OCI-LY1 (cell line): ENCODE measurements around the gene RYR3.

Experiments
- H2AFZ ChIP-seq: fragments of 200-600 bp; sonication (generic), shearing (Covaris generic); 2 replicates; pipeline ENCODE4 v1.6.0; 2014; ENCODE audit warnings: antibody characterized with exemption, mild to moderate bottlenecking, low read length
- H3F3A ChIP-seq: fragments of 200-600 bp; sonication (generic), shearing (Covaris generic); 2 replicates; pipeline ENCODE4 v1.6.0; 2014; ENCODE audit warnings: mild to moderate bottlenecking, antibody characterized with exemption, low read length, moderate library complexity; ENCODE audit not compliant: insufficient read depth
- H3K27ac ChIP-seq: fragments of 200-600 bp; sonication (generic); 2 replicates; pipeline ENCODE4 v1.5.1; 2014; ENCODE audit warnings: low read length, mixed run types, mild to moderate bottlenecking, low read depth; ENCODE audit not compliant: poor library complexity, severe bottlenecking
- H3K27me3 ChIP-seq: fragments of 200-600 bp; sonication (generic); 2 replicates; pipeline ENCODE4 v1.6.0; 2014; ENCODE audit warnings: antibody characterized with exemption, mild to moderate bottlenecking, low read length, moderate library complexity; ENCODE audit not compliant: insufficient read depth
- H3K36me3 ChIP-seq: fragments of 200-600 bp; sonication (generic); 2 replicates; pipeline ENCODE4 v1.6.1; 2014; ENCODE audit warnings: mild to moderate bottlenecking, antibody characterized with exemption, low read length, moderate library complexity, mixed read lengths; ENCODE audit not compliant: insufficient read depth
- H3K4me1 ChIP-seq: fragments of 200-600 bp; sonication (generic); 2 replicates; pipeline ENCODE4 v1.5.1; 2014; ENCODE audit warnings: mild to moderate bottlenecking, low read length, moderate library complexity; ENCODE audit not compliant: insufficient read depth, severe bottlenecking
- H3K4me2 ChIP-seq: fragments of 200-600 bp; sonication (generic), shearing (Covaris generic); 2 replicates; pipeline ENCODE4 v1.6.1; 2014; ENCODE audit warnings: low read length
- H3K4me3 ChIP-seq: fragments of 200-600 bp; sonication (generic); 2 replicates; pipeline ENCODE4 v1.5.1; 2014; ENCODE audit warnings: low read length, low read depth, mild to moderate bottlenecking, mixed read lengths; ENCODE audit not compliant: poor library complexity, severe bottlenecking
- H3K79me2 ChIP-seq: fragments of 200-600 bp; shearing (Covaris generic); 2 replicates; pipeline ENCODE4 v1.6.1; 2016; ENCODE audit warnings: mixed run types, low read length, mixed read lengths; ENCODE audit not compliant: insufficient read depth
- H3K9ac ChIP-seq: fragments of 200-600 bp; sonication (generic), shearing (Covaris generic); 2 replicates; pipeline ENCODE4 v1.6.1; 2014; ENCODE audit warnings: mild to moderate bottlenecking, low read length, mixed read lengths
- H3K9me2 ChIP-seq: fragments of 200-600 bp; sonication (generic), shearing (Covaris generic); 2 replicates; pipeline ENCODE4 v1.6.1; 2014; ENCODE audit warnings: low read depth, mild to moderate bottlenecking, low read length, mixed read lengths
- H3K9me3 ChIP-seq: fragments of 200-600 bp; shearing (Covaris generic); 2 replicates; pipeline ENCODE4 v1.6.1; 2014; ENCODE audit warnings: low read length, mixed read lengths
- H4K20me1 ChIP-seq: fragments of 200-600 bp; sonication (generic), shearing (Covaris generic); 2 replicates; pipeline ENCODE4 v1.6.0; 2016; ENCODE audit warnings: mild to moderate bottlenecking, low read length; ENCODE audit not compliant: insufficient read depth
- EZH2 ChIP-seq: fragments of 200-600 bp; sonication (generic), shearing (Covaris generic); IDR thresholded peaks from 2 replicates; pipeline ENCODE4 v1.8.0; 2017; ENCODE audit warnings: borderline replicate concordance, mixed run types, mild to moderate bottlenecking, antibody characterized with exemption, low read length, moderate library complexity, mixed read lengths
- TF ChIP-seq, protein P1 (sequence below): fragments of 200-600 bp; sonication (generic), shearing (Covaris generic); IDR thresholded peaks from 2 replicates; pipeline ENCODE4 v1.5.1; 2017; ENCODE audit warnings: mild to moderate bottlenecking, antibody characterized with exemption, low read length, moderate library complexity, mixed read lengths

RYR3 gene

DNA sequence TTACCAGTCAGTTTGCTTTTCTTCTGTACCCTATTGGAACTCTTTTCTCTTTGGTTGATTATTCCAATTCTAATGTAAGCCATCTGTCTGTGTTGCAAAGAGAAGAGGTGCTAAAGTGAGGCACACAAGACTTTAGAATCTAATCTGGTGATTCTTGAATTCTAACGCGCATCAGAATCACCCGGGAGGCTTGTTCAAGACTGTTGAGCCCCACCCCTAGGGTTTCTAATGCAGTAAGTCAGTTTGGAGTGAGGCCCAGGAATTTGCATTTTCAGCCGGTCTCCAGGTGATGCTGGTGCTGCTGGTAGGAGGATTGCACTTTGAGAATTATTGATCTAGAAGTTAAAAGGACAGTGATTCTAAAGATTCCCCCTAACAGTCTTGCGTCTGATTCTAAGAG lies 472.2 kb downstream of the RYR3 start:
- no peak overlapping the region for H3K4me2 ChIP-seq
- no peaks in the 10 kb centered on the region; the same call in 1 of the 2 replicates for H3K27me3 ChIP-seq
- H2AFZ ChIP-seq = no peak overlapping the region
- H3F3A ChIP-seq = no peaks in the 10 kb centered on the region
- no peak overlapping the region for H3K4me3 ChIP-seq
- H3K9ac ChIP-seq = no peak overlapping the region
- H3K9me2 ChIP-seq = no peaks in the 10 kb centered on the region
- no peaks in the 10 kb centered on the region for H3K4me1 ChIP-seq
- H3K9me3 ChIP-seq = no peaks in the 10 kb centered on the region
- H3K79me2 ChIP-seq = no peaks in the 10 kb centered on the region
- H3K27ac ChIP-seq = no peak overlapping the region
- H3K36me3 ChIP-seq = no peaks in the 10 kb centered on the region
- H4K20me1 ChIP-seq = no peaks in the 10 kb centered on the region
- TF ChIP-seq, protein P1, sequence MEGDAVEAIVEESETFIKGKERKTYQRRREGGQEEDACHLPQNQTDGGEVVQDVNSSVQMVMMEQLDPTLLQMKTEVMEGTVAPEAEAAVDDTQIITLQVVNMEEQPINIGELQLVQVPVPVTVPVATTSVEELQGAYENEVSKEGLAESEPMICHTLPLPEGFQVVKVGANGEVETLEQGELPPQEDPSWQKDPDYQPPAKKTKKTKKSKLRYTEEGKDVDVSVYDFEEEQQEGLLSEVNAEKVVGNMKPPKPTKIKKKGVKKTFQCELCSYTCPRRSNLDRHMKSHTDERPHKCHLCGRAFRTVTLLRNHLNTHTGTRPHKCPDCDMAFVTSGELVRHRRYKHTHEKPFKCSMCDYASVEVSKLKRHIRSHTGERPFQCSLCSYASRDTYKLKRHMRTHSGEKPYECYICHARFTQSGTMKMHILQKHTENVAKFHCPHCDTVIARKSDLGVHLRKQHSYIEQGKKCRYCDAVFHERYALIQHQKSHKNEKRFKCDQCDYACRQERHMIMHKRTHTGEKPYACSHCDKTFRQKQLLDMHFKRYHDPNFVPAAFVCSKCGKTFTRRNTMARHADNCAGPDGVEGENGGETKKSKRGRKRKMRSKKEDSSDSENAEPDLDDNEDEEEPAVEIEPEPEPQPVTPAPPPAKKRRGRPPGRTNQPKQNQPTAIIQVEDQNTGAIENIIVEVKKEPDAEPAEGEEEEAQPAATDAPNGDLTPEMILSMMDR = no peak
- no peak for TF ChIP-seq EZH2

DNA sequence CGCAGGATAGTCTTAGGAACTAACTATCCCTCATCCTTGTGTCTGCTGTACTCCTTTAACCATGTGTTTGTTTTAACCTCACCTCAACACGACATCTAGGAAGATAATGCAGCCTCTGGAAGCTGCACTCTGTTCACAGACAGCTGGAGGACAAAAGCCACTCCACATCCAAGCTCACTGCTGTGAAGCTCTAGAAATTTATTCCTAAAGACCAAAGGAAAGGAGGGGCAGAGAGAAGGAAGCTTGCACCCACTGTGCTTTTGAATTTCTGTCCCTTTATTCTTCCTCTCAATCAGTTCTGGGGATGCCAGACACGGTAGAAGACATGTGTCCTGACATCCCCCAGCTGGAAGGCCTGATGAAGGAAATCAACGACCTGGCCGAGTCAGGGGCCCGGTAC lies 474.6 kb downstream of the RYR3 start:
- Histone ChIP-seq H3K4me1 (no peaks in the 10 kb centered on the region), H3K4me2 (no peak overlapping the region), H3K27me3 (no peaks in the 10 kb centered on the region), H3K9me3 (no peaks in the 10 kb centered on the region), H3F3A (no peaks in the 10 kb centered on the region), H3K4me3 (no peak overlapping the region), H3K27ac (no peak overlapping the region), H3K36me3 (no peaks in the 10 kb centered on the region), H3K9ac (no peak overlapping the region), H3K79me2 (no peaks in the 10 kb centered on the region), H4K20me1 (no peaks in the 10 kb centered on the region), H2AFZ (no peak overlapping the region), H3K9me2 (no peaks in the 10 kb centered on the region)
- TF ChIP-seq, protein P1 = no peak
- no peak for TF ChIP-seq EZH2

DNA sequence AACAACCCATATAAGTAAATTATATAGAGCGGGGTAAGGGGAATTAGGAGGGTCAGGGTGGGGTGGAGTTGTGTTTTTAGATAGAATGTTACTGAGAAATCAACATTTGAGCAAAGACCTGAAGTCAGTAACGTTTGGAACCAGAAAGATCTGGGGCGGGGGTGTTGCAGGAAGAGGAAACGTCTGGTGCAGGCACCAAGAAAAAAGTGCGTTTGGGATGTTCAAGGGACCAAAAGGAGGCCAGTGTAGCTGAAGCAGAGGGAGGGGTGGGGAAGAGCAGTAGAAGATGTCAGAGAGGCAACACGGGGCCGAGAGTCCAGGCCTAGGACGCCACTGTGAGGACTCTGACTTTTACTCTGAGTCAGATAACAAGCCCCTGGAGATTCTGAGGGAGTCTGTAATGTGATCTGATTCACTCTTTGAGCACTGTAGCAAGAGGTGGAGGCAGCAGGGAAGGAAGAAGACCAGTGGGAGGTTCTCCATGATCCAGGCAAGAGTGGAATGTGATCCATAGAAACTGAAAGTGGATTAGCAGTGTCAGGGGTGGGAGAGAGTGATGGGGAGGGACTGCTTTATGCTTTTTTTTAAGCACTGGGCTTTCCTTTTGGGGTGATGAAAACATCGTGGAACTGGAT lies 478.3 kb downstream of the RYR3 start:
- TF ChIP-seq EZH2 = no peak
- TF ChIP-seq, protein P1 = no peak
- Histone ChIP-seq H3K9me2 (no peaks in the 10 kb centered on the region), H3K9me3 (no peaks in the 10 kb centered on the region), H3K27me3 (no peaks in the 10 kb centered on the region), H3K4me3 (no peak overlapping the region), H3K27ac (no peak overlapping the region), H3K9ac (no peak overlapping the region), H3F3A (no peaks in the 10 kb centered on the region), H3K79me2 (no peaks in the 10 kb centered on the region), H3K36me3 (no peaks in the 10 kb centered on the region), H3K4me1 (no peaks in the 10 kb centered on the region), H4K20me1 (no peaks in the 10 kb centered on the region), H2AFZ (no peak overlapping the region), H3K4me2 (no peak overlapping the region)
